Pons (tissue), 1 donor: ENCODE measurements around the gene ZNF222.

Source experiments
- DNase-seq: peaks from one replicate; pipeline ENCODE4 v3.0.0-alpha.2; 2016; ENCODE audit warnings: low spot score

The ZNF222 gene

DNA sequence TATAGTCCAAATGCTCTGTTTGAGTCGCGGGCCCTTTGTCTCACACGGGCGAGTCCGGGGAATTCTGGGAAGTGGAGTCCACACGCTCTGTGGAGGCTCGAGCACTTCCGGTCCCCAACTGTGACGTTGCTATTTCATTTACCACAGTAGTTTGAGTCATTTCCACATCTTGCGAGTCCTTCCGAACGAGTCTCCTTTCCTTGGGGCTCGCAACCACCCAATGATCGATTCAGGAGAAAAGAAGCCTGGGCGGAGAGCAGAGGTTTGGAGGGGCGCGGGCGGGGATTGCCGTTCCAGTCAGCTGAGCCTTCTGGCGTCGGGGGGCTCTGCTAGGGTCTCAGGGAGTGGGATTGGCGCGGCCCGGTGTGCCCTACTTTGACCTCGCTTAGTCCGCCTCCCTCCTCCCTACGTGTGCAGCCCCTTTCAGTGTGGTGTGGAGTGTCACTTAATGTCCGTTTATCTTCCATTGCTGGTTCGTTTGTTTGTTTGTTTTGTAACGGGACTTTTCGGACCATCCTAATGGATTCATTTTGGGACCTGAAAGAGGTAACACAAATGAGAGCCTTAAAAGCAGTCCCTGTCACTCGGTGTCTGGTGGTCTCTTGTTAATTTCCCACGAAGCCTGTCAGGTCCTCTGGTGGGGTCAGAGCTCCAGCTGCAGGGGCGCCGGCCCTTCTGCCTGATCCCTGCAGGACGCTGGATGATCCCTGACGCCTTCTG, at the start of gene ZNF222:
Gene ZNF222, plus strand, starts transcription at position 163 of the 720 bp plus-strand sequence. Its CDS starts 58 bp downstream, at position 221.
- DNase-seq: peak; percentile 87

GRCh38 chr19:43976732-43977131, 48.4 kb upstream of the ZNF222 start:
- DNase-seq: no peak

- no peak for DNase-seq
These were observed 41.7 kb upstream of the ZNF222 start for GRCh38 chr19:43983544-43983911.

GRCh38 chr19:43983912-43984686, 41.1 kb upstream of the ZNF222 start, which contains the start of gene ZNF155:
Gene ZNF155, plus strand, starts transcription at chr19:43984188. Its CDS starts 4,356 bp downstream, at chr19:43988544.
- peak; percentile 98 for DNase-seq

GRCh38 chr19:43984687-43985000, 40.5 kb upstream of the ZNF222 start:
- DNase-seq: no peak

DNA sequence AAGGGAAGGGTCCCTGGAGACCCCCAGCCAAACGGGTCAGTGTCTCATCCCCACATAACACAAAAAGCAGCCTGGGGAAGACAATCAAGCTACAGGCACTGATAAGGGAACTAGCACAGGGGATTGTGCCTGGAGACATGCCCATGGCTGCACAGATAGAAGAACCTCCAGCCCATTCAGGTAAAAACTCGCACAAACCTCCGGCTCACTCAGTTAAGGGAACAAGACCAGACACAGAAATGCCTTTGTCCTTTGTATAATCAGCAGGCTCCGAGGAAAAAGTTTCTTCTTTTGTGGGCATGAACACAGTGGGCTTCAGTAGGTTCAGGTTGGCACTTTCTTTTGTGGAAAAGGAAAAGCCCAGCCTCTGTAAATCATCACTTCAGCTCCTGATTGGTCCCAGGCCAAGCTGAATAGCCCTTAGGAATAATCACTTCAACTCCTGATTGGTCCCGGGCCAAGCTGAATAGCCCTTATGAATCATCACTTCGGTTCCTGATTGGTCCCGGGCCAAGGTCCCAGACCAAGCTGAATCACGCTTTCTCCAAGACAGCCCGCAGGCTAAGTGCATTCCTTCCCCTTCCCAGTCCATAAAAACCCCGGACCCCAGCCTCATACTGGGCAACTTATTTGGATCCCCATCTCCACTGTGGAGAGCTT, 27.4 kb upstream of the ZNF222 start:
- no peak for DNase-seq

- no peak for DNase-seq
These were observed 23.0 kb upstream of the ZNF222 start for GRCh38 chr19:44002212-44002565.

GRCh38 chr19:44002566-44003460, 22.4 kb upstream of the ZNF222 start, which contains the start of gene ZNF230:
Gene ZNF230, plus strand, starts transcription at chr19:44002957. Its CDS starts 4,122 bp downstream, at chr19:44007079.
- peak; percentile 98 for DNase-seq

DNA sequence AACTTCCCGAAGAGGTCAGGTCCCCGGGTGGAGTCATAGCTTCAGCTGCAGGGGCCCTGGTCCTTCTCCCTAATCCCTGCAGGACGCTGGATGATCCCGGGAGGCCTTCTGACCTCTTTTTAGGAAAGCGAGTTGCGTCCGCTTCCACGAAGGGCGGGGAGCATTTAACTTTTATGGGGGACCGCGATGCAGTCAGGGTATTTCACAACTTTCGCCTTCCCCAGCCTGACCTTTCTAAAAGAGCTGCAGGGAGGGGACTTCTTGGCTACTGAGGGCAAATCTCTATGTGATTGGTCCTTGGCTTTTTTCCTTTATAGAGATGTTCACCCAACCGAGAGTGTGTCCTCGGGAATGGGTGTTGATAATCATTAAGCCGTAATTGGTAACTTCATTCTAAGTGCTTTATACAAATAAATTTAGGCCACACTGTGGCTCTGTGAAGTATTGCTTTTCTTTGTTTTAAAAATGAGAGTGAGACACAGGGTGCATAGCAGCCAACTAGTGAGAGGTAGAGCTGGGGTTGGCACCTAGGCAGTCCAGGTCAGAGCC, 21.6 kb upstream of the ZNF222 start:
- no peak for DNase-seq

DNA sequence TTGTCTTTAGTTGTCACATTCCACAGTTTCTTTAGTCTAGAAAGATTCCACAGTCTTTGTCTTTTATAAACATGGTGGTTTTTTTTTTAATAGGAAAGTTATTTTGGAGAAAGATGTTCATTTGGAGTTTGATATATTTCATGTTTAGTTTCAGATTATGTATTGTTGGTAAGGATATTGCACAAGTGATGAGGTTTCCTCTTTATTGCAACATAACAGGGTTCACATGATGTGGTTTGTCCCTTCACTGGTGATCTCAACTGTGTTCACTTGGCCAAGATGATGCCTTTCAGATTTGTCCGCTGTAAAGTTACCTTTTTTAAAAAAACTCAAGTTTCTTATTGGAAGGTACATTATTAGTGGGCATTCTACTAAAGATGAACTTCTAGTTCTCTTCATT, 19.2 kb upstream of the ZNF222 start:
- no peak for DNase-seq

DNA sequence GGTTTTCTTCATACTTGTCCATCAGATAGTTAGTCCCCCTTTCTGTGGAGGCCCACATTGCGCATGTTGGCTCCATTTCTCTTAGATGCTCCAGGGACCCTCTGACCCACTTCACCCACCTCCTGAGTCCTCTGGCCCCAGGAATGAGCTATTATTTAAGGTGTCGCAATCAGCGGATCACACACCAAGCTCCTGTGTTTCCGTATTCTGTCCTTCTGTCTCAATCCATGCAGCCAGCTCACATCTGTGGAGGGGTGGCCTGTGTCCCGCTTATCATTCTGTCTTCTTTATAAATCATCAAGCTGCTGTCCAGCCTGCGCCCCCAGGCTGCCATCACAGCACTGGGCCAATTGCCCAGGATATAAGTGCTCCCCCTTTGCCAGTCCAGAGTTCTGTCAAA, 17.7 kb upstream of the ZNF222 start:
- DNase-seq: no peak

- no peak for DNase-seq
These were observed 14.7 kb upstream of the ZNF222 start for GRCh38 chr19:44010468-44010867.

DNA sequence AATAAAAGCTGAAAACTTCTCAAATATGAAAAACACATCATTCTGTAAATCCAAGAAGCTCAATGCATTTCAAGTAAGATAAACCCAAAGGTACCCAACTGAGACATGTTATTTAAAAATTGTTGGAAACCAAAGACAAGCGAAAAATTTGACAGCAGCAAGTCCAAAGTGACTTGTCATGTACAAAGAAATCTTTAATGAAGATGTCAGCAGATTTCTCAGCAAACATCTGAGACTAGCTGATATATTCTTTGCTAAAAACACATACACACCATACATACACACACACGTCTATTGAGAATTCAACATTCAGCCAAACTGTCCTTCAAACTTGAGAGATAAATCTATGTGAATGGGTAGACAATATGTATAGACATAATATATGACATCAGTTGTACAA, 5.7 kb upstream of the ZNF222 start:
- no peak for DNase-seq

- DNase-seq: no peak
These were observed 4.0 kb upstream of the ZNF222 start for GRCh38 chr19:44021221-44021620.

- DNase-seq: no peak
These were observed 321 bp upstream of the ZNF222 start for GRCh38 chr19:44024900-44025216.

- DNase-seq: no peak
These were observed 1.4 kb downstream of the ZNF222 start for GRCh38 chr19:44026622-44027021.

DNA sequence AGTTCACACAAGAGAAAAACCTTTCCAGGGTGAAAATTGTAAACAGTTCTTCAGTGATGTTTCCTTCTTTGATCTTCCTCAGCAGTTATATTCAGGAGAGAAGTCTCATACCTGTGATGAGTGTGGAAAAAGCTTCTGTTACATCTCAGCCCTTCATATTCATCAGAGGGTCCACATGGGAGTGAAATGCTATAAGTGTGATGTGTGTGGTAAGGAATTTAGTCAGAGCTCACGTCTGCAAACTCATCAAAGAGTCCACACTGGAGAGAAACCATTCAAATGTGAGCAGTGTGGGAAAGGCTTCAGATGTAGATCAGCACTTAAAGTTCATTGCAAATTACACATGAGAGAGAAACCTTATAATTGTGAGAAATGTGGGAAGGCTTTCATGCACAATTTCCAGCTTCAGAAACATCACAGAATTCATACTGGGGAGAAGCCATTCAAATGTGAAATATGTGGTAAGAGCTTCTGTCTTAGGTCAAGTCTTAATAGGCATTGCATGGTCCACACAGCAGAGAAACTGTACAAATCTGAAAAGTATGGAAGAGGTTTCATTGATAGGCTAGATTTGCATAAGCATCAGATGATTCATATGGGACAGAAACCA, 6.9 kb downstream of the ZNF222 start:
- DNase-seq: no peak

DNA sequence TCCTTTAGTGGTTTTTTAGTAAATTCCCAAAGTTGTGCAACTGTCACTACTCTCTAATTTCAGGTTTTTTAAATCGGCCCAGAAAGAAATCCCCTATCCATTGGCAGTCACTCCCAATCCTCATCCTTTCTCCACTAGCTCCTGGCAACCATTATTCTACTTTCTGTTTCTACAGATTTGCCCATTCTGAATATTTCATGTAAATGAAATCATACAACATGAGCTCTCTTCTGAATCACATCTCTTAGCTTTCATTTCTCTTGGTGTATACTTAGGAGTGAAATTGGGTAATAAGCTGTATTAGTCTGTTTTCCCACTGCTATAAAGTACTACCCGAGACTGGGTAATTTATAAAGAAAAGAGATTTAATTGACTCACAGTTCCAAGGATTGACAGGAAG, 17.0 kb downstream of the ZNF222 start:
- DNase-seq: no peak

DNA sequence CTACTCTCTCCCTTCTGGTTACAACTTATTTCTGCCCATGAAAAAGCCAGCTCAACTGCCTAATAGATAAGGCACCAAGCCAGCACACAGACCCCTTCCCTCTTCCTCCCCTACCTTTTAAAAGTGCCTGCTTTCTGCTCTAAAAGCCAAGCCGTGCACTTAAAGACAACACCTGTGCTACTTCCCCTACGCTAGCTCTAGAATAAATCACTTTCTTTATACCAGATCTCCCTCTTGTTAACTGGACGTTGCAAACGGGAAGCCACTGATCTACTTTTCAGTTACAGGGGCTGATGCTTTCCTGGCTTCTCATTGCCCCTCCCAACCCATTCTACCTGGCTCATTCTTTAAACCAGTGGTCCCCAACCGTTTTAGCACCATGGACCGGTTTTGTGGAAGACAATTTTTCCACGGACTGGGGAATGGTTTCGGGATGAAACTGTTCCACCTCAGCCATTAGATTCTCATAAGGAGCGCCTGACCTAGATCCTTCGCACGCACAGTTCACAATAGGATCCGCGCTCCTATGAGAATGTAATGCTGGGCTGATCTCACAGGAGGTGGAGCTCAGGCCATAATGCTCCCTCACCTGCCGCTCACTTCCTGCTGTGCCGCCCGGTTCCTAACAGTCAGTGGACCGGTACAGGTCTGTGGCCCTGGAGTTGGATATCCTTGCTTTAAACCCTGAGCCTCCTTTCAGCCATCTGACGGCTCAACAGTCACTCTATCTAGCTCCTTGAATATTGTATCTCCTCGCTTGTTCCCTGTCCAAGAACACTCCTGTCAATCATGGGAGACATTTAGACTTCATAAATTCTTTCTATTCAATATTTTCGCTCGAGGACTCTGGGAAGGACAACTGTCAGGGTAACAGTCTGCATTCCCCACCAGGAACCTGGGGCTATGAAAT, 25.8 kb downstream of the ZNF222 start:
- DNase-seq: peak; percentile 2

GRCh38 chr19:44051650-44052402, 26.6 kb downstream of the ZNF222 start, which contains the start of gene ZNF223:
Gene ZNF223, plus strand, starts transcription at chr19:44052036. Its CDS starts 3,141 bp downstream, at chr19:44055177.
- DNase-seq: peak; percentile 98
